HFFc6 (cell line): Measurements from ENCODE around the gene SH3BP4. TPM values are rescaled to one million over a fixed set of nuclear protein-coding genes. Genes with fewer than 3 reads are reported as not detected.

Experiments
- DNase-seq: peaks from one replicate; pipeline ENCODE4 v3.0.0-alpha.2; 2018
- H3K27ac Mint-ChIP-seq: 2 replicates; pipeline ENCODE4 v1.8.0; 2020; ENCODE audit warnings: mild to moderate bottlenecking, mixed read lengths
- H3K27me3 Mint-ChIP-seq: 2 replicates; pipeline ENCODE4 v1.8.0; 2021; ENCODE audit warnings: mild to moderate bottlenecking, moderate library complexity, mixed read lengths; ENCODE audit not compliant: insufficient read depth
- H3K36me3 Mint-ChIP-seq: 2 replicates; pipeline ENCODE4 v1.8.0; 2021; ENCODE audit warnings: low read depth, mixed read lengths
- H3K4me1 Mint-ChIP-seq: 2 replicates; pipeline ENCODE4 v1.8.0; 2020; ENCODE audit warnings: low read depth, mixed read lengths
- H3K4me3 Mint-ChIP-seq: 2 replicates; pipeline ENCODE4 v1.8.0; 2020; ENCODE audit warnings: mild to moderate bottlenecking, moderate library complexity, mixed read lengths
- H3K9me3 Mint-ChIP-seq: 2 replicates; pipeline ENCODE4 v1.8.0; 2020; ENCODE audit warnings: mild to moderate bottlenecking, mixed read lengths
- total RNA-seq, 6 experiments: library from RNA; stranded (reverse); fragmentation: NEBNext Ultra II Directional; extraction: Animal tissue kit (Norgen Biotek cat#: 25700); gene quantifications; 2 replicates in 1 of 6; 3 replicates in 5 of 6; pipeline ENCODE4 v1.2.3, GENCODE V29; 2021
- TF ChIP-seq, protein P1 (sequence below): fragments of 200-600 bp; sonication (generic); IDR thresholded peaks from 2 replicates; pipeline ENCODE4 v1.5.0; 2021; ENCODE audit warnings: antibody characterized with exemption, mild to moderate bottlenecking

SH3BP4 gene
- total RNA-seq, 6 experiments from 2014 or later, result 82.3 to 98.7 (median 87.8) TPM

DNA sequence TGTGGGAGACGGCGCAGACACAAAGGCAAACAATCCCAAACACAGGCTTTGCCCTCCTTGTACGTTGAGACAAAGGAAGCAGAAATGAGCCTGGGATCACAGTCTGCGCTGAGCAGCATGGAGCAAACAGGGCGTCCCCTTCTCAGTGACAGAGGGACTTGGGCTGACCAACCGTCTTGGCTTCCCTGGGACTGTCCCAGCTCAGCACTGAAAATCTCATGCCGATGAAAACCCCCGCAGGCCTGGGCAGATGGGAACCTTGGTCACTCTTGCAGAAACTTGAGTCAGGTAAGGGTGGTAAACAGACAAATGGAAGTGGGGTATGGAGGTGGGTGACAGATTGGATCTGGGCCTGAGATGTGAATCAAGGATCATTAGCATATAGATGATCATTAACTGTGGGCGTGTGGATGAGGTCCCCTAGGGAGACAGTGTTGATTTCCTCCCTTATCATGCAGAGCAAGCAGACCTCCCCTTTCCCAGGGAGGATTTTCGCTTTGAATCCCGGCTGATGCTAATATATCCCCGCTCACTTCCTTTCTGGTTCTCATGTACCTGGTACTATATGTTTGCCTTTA is 19.1 kb upstream of the SH3BP4 start:
- peaks cover 12% of the 10 kb centered on the region for H3K27me3 Mint-ChIP-seq
- H3K36me3 Mint-ChIP-seq, result no peaks in the 10 kb centered on the region
- no peak overlapping the region for H3K4me3 Mint-ChIP-seq

DNA sequence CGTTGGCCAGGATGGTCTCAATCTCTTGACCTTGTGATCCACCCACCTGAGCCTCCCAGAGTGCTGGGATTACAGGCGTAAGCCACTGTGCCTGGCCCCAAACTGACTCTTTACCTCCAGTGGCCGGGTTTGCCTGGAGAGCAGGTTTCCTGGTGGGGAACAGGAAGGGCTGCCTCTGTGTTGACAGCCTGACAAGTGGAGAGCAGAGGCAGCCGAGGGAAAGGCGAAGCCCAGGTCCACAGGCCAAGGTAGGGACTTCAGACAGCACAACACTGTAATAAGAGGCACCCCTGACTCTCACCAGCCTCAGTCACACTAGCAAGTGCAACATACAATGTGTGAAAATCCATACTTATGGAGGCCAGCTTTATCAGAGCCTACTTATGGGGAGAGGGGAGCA is 16.5 kb upstream of the SH3BP4 start:
- H3K27me3 Mint-ChIP-seq, result peaks cover 10% of the 10 kb centered on the region
- H3K36me3 Mint-ChIP-seq, result no peaks in the 10 kb centered on the region
- H3K27ac Mint-ChIP-seq, result no peak overlapping the region
- TF ChIP-seq, protein P1, sequence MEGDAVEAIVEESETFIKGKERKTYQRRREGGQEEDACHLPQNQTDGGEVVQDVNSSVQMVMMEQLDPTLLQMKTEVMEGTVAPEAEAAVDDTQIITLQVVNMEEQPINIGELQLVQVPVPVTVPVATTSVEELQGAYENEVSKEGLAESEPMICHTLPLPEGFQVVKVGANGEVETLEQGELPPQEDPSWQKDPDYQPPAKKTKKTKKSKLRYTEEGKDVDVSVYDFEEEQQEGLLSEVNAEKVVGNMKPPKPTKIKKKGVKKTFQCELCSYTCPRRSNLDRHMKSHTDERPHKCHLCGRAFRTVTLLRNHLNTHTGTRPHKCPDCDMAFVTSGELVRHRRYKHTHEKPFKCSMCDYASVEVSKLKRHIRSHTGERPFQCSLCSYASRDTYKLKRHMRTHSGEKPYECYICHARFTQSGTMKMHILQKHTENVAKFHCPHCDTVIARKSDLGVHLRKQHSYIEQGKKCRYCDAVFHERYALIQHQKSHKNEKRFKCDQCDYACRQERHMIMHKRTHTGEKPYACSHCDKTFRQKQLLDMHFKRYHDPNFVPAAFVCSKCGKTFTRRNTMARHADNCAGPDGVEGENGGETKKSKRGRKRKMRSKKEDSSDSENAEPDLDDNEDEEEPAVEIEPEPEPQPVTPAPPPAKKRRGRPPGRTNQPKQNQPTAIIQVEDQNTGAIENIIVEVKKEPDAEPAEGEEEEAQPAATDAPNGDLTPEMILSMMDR, result no peak
- no peak for DNase-seq
- no peaks in the 10 kb centered on the region for H3K9me3 Mint-ChIP-seq
- peaks cover 10% of the 10 kb centered on the region for H3K4me1 Mint-ChIP-seq
- no peak overlapping the region for H3K4me3 Mint-ChIP-seq

More for the DNA sequence above, 19.1 kb upstream of the SH3BP4 start:
- Mint-ChIP-seq H3K9me3 (no peaks in the 10 kb centered on the region), H3K27ac (no peak overlapping the region), H3K4me1 (no peaks in the 10 kb centered on the region)
- no peak for DNase-seq
- TF ChIP-seq, protein P1, result no peak

DNA sequence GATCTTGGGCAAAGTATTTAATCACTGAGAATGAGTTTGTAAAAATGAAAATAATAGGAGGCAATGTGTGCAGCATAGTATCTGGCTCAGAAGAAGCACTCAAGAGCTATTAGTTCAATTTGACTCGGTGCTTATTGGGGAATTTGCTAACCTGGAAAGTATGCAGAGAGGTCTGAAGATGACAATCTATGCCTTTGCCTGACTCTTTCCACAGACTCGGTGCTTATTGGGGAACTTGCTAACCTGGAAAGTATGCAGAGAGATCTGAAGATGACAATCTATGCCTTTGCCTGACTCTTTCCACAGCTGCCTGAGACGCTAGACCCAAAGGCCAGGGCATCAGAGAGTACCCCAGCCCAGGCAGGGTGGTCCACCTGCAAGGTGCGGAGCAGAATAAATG is 12.2 kb upstream of the SH3BP4 start:
- H3K27me3 Mint-ChIP-seq, result peaks cover 7% of the 10 kb centered on the region
- H3K27ac Mint-ChIP-seq, result peak overlapping the region; percentile 25; the same call in 1 of the 2 replicates
- H3K36me3 Mint-ChIP-seq, result peaks cover 15% of the 10 kb centered on the region
- peaks cover 10% of the 10 kb centered on the region for H3K9me3 Mint-ChIP-seq
- peaks cover 10% of the 10 kb centered on the region for H3K4me1 Mint-ChIP-seq
- TF ChIP-seq, protein P1, result no peak
- H3K4me3 Mint-ChIP-seq, result no peak overlapping the region
- peak; percentile 64 for DNase-seq

DNA sequence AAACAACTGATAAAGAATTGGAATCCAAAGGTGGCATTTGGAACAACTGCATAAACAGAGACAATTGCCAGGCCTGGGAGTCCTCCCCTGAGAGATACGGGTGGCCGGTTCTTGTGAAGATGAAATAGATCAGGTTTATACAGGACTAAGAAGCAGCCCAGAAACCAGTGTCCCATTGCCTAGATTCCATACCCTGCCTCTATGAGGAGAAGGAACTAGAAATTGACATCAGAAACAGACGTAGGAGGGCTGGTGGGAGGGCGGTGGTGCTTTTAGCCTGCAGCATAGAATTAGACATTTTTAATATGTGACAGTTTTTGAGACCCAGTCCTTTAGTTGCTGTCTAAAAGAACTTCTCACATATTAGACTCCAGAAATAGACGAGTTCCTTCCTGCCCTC is 11.8 kb upstream of the SH3BP4 start:
- no peak for DNase-seq
- H3K4me3 Mint-ChIP-seq, result no peak overlapping the region
- TF ChIP-seq, protein P1, result no peak
- H3K4me1 Mint-ChIP-seq, result peaks cover 10% of the 10 kb centered on the region
- H3K9me3 Mint-ChIP-seq, result peaks cover 10% of the 10 kb centered on the region
- peaks cover 15% of the 10 kb centered on the region for H3K36me3 Mint-ChIP-seq
- H3K27ac Mint-ChIP-seq, result peak overlapping the region; percentile 25; the same call in 1 of the 2 replicates
- H3K27me3 Mint-ChIP-seq, result peaks cover 7% of the 10 kb centered on the region

DNA sequence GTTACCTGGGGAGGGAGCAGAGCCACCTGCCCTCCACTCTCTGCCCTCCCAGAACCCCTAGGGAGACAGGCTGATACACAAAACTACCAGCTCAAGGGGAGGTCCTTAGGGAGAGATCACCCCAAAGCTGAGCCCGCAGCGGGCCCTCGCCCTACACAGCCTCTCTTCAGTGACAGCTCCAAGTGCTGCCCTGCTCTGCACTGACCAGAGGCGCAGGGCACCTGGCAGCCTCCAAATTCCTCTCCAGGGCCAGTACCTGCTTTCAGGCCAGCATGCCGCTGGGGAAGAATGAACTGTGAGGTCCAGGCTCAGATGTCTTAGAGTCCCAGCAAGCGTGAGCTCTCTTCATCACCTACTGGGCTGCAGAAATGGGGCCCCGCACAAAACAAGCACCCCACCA is 11.3 kb upstream of the SH3BP4 start:
- peaks cover 10% of the 10 kb centered on the region for H3K4me1 Mint-ChIP-seq
- peaks cover 7% of the 10 kb centered on the region for H3K27me3 Mint-ChIP-seq
- DNase-seq, result no peak
- peaks cover 15% of the 10 kb centered on the region for H3K36me3 Mint-ChIP-seq
- peaks cover 10% of the 10 kb centered on the region for H3K9me3 Mint-ChIP-seq
- no peak overlapping the region for H3K4me3 Mint-ChIP-seq
- H3K27ac Mint-ChIP-seq, result no peak overlapping the region
- TF ChIP-seq, protein P1, result no peak
